Measurements from ENCODE around the gene PPP2R3A.
A peak's percentile ranks its signal among the peaks of the same experiment; 100 is the strongest.
"Not testable (repeated sequence)": the region's sequence is repeated elsewhere in the genome, so short reads cannot be mapped to it uniquely, and the experiment has no call there.

Gene PPP2R3A

GRCh38 chr3:135965506-135966270 lies at the start of gene PPP2R3A:
Gene PPP2R3A, plus strand, starts transcription at chr3:135965728. Its CDS starts 35,771 bp downstream, at chr3:136001499.
- peak; percentile 70 for DNase-seq

GRCh38 chr3:135916310-135916709 lies 49.2 kb upstream of the PPP2R3A start:
- no peak for DNase-seq

- no peak for DNase-seq
Observed at GRCh38 chr3:135917076-135917475, 48.5 kb upstream of the PPP2R3A start.

GRCh38 chr3:135917927-135918597 lies 47.5 kb upstream of the PPP2R3A start:
- no peak for DNase-seq

- DNase-seq = no peak
Observed at GRCh38 chr3:135918600-135918999, 46.9 kb upstream of the PPP2R3A start.

- no peak for DNase-seq
Observed at GRCh38 chr3:135920275-135920674, 45.3 kb upstream of the PPP2R3A start.

- no peak for DNase-seq
Observed at GRCh38 chr3:135922903-135923250, 42.7 kb upstream of the PPP2R3A start.

GRCh38 chr3:135924506-135924905 lies 41.0 kb upstream of the PPP2R3A start:
- no peak for DNase-seq

GRCh38 chr3:135926664-135927063 lies 38.9 kb upstream of the PPP2R3A start:
- DNase-seq = no peak

- no peak for DNase-seq
Observed at GRCh38 chr3:135927155-135927554, 38.4 kb upstream of the PPP2R3A start.

- no peak for DNase-seq
Observed at GRCh38 chr3:135929670-135930069, 35.9 kb upstream of the PPP2R3A start.

GRCh38 chr3:135930255-135930654 lies 35.3 kb upstream of the PPP2R3A start:
- no peak for DNase-seq

GRCh38 chr3:135935171-135935570 lies 30.4 kb upstream of the PPP2R3A start:
- not testable (repeated sequence) for DNase-seq

- not testable (repeated sequence) for DNase-seq
Observed at GRCh38 chr3:135937766-135938165, 27.8 kb upstream of the PPP2R3A start.

GRCh38 chr3:135944831-135945230 lies 20.7 kb upstream of the PPP2R3A start:
- DNase-seq = no peak

GRCh38 chr3:135950941-135951340 lies 14.6 kb upstream of the PPP2R3A start:
- DNase-seq = no peak

GRCh38 chr3:135964160-135964955 lies 1.2 kb upstream of the PPP2R3A start:
- DNase-seq = no peak

- no peak for DNase-seq
Observed at GRCh38 chr3:135965129-135965505, 411 bp upstream of the PPP2R3A start.

- DNase-seq = no peak
Observed at GRCh38 chr3:135966271-135966961, 888 bp downstream of the PPP2R3A start.

- no peak for DNase-seq
Observed at GRCh38 chr3:135966962-135967274, 1.4 kb downstream of the PPP2R3A start.

- DNase-seq = no peak
Observed at GRCh38 chr3:135967867-135968266, 2.3 kb downstream of the PPP2R3A start.

GRCh38 chr3:135970506-135971116 lies 5.1 kb downstream of the PPP2R3A start:
- no peak for DNase-seq

- no peak for DNase-seq
Observed at GRCh38 chr3:135973841-135974240, 8.3 kb downstream of the PPP2R3A start.

All from activated CD4-positive, alpha-beta T cell treated with anti-CD3 and anti-CD28 coated beads, Interleukin-2, amount 50 U/mL, for 16 hours (primary cell).